A549 (cell line): ENCODE measurements around the gene NXPH1. TPM values are rescaled to one million over a fixed set of nuclear protein-coding genes. Genes with fewer than 3 reads are reported as not detected.

ENCODE experiments used
- ATAC-seq, 2 experiments: fragments of 200-7000 bp in 1 of 2; fragments of >200 bp in 1 of 2; cut with Nextera tagmentation in 1 of 2; cut with Tn5 transposase in 1 of 2; 3 replicates each; pipeline versions ENCODE4 v1.8.0 to v1.9.1; 2018 to 2020; ENCODE audit warnings: mild to moderate bottlenecking in 1 of 2, moderate library complexity in 1 of 2
- CTCF ChIA-PET: fragments of 300-600 bp; sonication (Branson Sonifier 250); formaldehyde crosslinking; extraction: SDS; loops from one replicate; lab custom pipeline; 2021; ENCODE audit warnings: antibody characterized with exemption, inconsistent platforms; lab: Yijun Ruan, JAX
- POLR2A ChIA-PET: fragments of 350-600 bp; formaldehyde crosslinking; extraction: SDS; loops from one replicate; lab custom pipeline; 2021; ENCODE audit warnings: antibody characterized with exemption, inconsistent platforms; lab: Yijun Ruan, JAX
- DNase-seq, 2 experiments: peaks; one replicate each; pipeline versions ENCODE4 v3.0.0 to v3.0.0-alpha.2; 2011 to 2016; ENCODE audit warnings: low read depth in 1 of 2, low spot score in 1 of 2
- FAIRE-seq: peaks from 2 replicates; lab custom pipeline; 2011; peaks lifted over from hg19 to GRCh38; lab: Jason Lieb, UNC
- H3K27ac ChIP-seq, 2 experiments: fragments of >200 bp; sonication (Bioruptor Twin); formaldehyde crosslinking; 3 replicates each; pipeline ENCODE4 v1.5.1; 2016 to 2017
- H3K4me1 ChIP-seq: fragments of >200 bp; sonication (Bioruptor Twin); formaldehyde crosslinking; 3 replicates; pipeline ENCODE4 v1.6.1; 2016
- H3K4me2 ChIP-seq: fragments of >200 bp; sonication (Bioruptor Twin); formaldehyde crosslinking; 3 replicates; pipeline ENCODE4 v1.6.1; 2016
- H3K4me3 ChIP-seq: fragments of >200 bp; sonication (Bioruptor Twin); formaldehyde crosslinking; 3 replicates; pipeline ENCODE4 v1.5.1; 2016
- H3K9me3 ChIP-seq: fragments of >200 bp; sonication (Bioruptor Twin); formaldehyde crosslinking; 3 replicates; pipeline ENCODE4 v1.6.1; 2016
- CHD4 ChIP-seq: fragments of 200-600 bp; sonication (generic); IDR thresholded peaks from 2 replicates; pipeline ENCODE4 v1.6.1; 2016; ENCODE audit warnings: antibody characterized with exemption, mild to moderate bottlenecking, borderline replicate concordance
- CTCF ChIP-seq: fragments of >200 bp; sonication (Bioruptor Twin); formaldehyde crosslinking; IDR thresholded peaks from 3 replicates; pipeline ENCODE4 v1.5.1; 2016
- EP300 ChIP-seq, 2 experiments: fragments of >200 bp; sonication (Bioruptor Twin); formaldehyde crosslinking; IDR thresholded peaks; 2 replicates in 1 of 2; 3 replicates in 1 of 2; pipeline ENCODE4 v1.6.1; 2016 to 2017
- FOSB ChIP-seq: fragments of 250-450 bp; sonication (Bioruptor Pico); IDR thresholded peaks from 2 replicates; pipeline ENCODE4 v1.5.0; 2020; ENCODE audit warnings: mild to moderate bottlenecking, moderate library complexity
- FOXS1 ChIP-seq: fragments of 250-450 bp; sonication (Bioruptor Pico); IDR thresholded peaks from 2 replicates; pipeline ENCODE4 v1.5.0; 2020; ENCODE audit warnings: mild to moderate bottlenecking, moderate library complexity
- HEYL ChIP-seq: fragments of 250-450 bp; sonication (Bioruptor Pico); IDR thresholded peaks from 2 replicates; pipeline ENCODE4 v1.8.0; 2021; ENCODE audit warnings: mild to moderate bottlenecking, moderate library complexity
- HOXB13 ChIP-seq: fragments of 250-450 bp; sonication (Bioruptor Pico); IDR thresholded peaks from 2 replicates; pipeline ENCODE4 v1.5.0; 2020; ENCODE audit warnings: low read depth, mild to moderate bottlenecking, moderate library complexity
- KDM1A ChIP-seq: fragments of 200-600 bp; sonication (generic); IDR thresholded peaks from 2 replicates; pipeline ENCODE4 v1.6.1; 2016; ENCODE audit warnings: low read depth, mild to moderate bottlenecking
- MAZ ChIP-seq: fragments of 150-350 bp; IDR thresholded peaks from 2 replicates; pipeline ENCODE4 v1.6.1; 2014; ENCODE audit warnings: antibody characterized with exemption, low read depth, low read length, borderline replicate concordance
- MYC ChIP-seq: IDR thresholded peaks from 2 replicates; pipeline ENCODE4 v1.6.1; 2012; ENCODE audit warnings: mild to moderate bottlenecking, inconsistent platforms, low read length, improper control_type of control experiment, borderline replicate concordance
- RAD21 ChIP-seq, 2 experiments: fragments of >200 bp in 1 of 2; sonication (Bioruptor Twin) in 1 of 2; formaldehyde crosslinking in 1 of 2; IDR thresholded peaks in 1 of 2; conservative IDR thresholded peaks in 1 of 2; 2 replicates in 1 of 2; 3 replicates in 1 of 2; pipeline ENCODE4 v1.6.1; 2012 to 2018; ENCODE audit warnings: inconsistent platforms in 1 of 2
- RCOR1 ChIP-seq: fragments of 150-350 bp; IDR thresholded peaks from 2 replicates; pipeline ENCODE4 v1.6.1; 2014; ENCODE audit warnings: antibody characterized with exemption, low read length, low read depth
- RFX5 ChIP-seq: fragments of 450-650 bp; IDR thresholded peaks from 2 replicates; pipeline ENCODE4 v1.7.1; 2014; ENCODE audit warnings: antibody characterized with exemption, mild to moderate bottlenecking, moderate library complexity
- SREBF2 ChIP-seq: fragments of 450-650 bp; IDR thresholded peaks from 2 replicates; pipeline ENCODE4 v1.6.1; 2014; ENCODE audit warnings: mild to moderate bottlenecking, moderate library complexity
- WGBS: methylation state at CpG from one replicate; pipeline ENCODE4 v1.1.6; 2017; ENCODE audit errors: missing lambda C conversion rate; 5-methylcytosine and 5-hydroxymethylcytosine counted together
- polyA plus RNA-seq, 4 experiments: library from polyadenylated mRNA; depleted of rRNA in 3 of 4; stranded (reverse); fragments of >200 nt; fragmentation: RNase III in 1 of 4; extraction: RNeasy Plus Mini Kit Qiagen cat#74134 plus additional on column Dnase treatment in 1 of 4; gene quantifications; 2 replicates in 3 of 4; 3 replicates in 1 of 4; pipeline ENCODE4 v1.2.3, GENCODE V29; 2011 to 2017
- TF ChIP-seq, protein P1 (sequence below): IDR thresholded peaks from 2 replicates; pipeline ENCODE4 v1.6.1; 2012
- TF ChIP-seq, protein P2 (sequence below): fragments of >200 bp; sonication (Bioruptor Twin); formaldehyde crosslinking; IDR thresholded peaks from 3 replicates; pipeline ENCODE4 v1.6.1; 2016
- TF ChIP-seq, protein P3 (sequence below): fragments of 150-350 bp; IDR thresholded peaks from 2 replicates; pipeline ENCODE4 v1.6.1; 2014; ENCODE audit warnings: low read depth, mild to moderate bottlenecking, low read length
- TF ChIP-seq, protein P4 (sequence below): IDR thresholded peaks from 2 replicates; pipeline ENCODE4 v1.6.1; 2012
- TF ChIP-seq, protein P5 (sequence below): fragments of 250-450 bp; sonication (Bioruptor Pico); IDR thresholded peaks from 2 replicates; pipeline ENCODE4 v1.5.0; 2020; ENCODE audit warnings: low read depth, mild to moderate bottlenecking, moderate library complexity

NXPH1 gene
- polyA plus RNA-seq, 2 of the 4 experiments (the other 2 are of a cell fraction), result not detected

- TF ChIP-seq CTCF (no peak), RAD21 (conservative IDR thresholded peaks at IDR 0.05 in 1 of 2, IDR thresholded peaks at IDR 0.05 in 1 of 2) (no peak), HEYL (CRISPR knock-in tag) (no peak)
- TF ChIP-seq, protein P1, sequence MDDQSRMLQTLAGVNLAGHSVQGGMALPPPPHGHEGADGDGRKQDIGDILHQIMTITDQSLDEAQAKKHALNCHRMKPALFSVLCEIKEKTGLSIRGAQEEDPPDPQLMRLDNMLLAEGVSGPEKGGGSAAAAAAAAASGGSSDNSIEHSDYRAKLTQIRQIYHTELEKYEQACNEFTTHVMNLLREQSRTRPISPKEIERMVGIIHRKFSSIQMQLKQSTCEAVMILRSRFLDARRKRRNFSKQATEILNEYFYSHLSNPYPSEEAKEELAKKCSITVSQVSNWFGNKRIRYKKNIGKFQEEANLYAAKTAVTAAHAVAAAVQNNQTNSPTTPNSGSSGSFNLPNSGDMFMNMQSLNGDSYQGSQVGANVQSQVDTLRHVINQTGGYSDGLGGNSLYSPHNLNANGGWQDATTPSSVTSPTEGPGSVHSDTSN, result no peak
Measured at GRCh38 chr7:8640671-8641070, 207.3 kb downstream of the NXPH1 start (continued).

DNA sequence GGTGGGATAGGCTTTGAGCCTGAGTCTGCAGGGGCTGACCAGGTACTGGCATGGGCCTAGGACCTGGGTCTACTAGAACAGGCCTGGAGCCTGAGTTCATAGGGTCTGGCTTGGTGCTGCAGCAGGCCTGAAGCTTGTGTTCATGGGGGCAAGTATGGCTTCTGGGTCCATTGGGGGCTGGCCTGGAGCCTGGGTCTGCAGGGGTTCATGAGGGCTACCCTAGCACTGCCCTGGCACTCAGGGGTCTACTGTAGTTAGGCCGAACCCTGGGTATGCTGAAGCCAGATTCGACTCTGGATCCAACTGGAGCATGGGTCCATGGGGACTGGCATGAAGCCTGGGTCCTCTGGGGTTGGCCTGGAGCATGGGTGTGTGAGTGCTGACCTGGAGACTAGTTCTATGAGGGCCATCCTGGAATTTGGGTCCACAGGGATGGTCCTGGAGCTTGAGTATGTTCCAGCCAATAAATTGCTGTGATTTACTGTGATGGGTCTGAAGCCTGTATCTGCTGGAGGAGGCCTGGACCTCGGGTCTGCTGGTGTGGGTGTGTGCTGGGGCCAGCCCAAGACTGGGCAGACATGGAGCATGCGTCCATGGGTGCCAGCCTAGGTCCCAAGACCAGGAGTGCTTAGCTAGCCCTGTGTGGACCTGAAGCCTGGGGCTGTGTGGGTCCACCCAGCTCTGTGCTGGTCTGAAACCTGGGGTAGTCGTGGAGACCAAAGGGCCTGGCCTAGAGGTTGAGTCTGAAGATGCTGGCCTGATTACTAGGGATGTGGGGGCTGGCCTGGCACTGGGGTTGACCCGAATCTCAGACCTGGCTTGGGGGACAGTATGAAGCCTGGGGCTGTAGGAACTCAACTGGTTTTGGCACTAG is 235.5 kb downstream of the NXPH1 start:
- Histone ChIP-seq H3K27ac (no peak overlapping the region), H3K4me1 (no peaks in the 10 kb centered on the region), H3K9me3 (no peaks in the 10 kb centered on the region), H3K4me3 (no peak overlapping the region), H3K4me2 (no peak overlapping the region)
- CTCF ChIA-PET, result no interaction called here
- 2% methylated on average over 5 of the region's 6 CpGs for WGBS
- TF ChIP-seq KDM1A (no peak), RCOR1 (no peak), SREBF2 (no peak)
- TF ChIP-seq, protein P2, sequence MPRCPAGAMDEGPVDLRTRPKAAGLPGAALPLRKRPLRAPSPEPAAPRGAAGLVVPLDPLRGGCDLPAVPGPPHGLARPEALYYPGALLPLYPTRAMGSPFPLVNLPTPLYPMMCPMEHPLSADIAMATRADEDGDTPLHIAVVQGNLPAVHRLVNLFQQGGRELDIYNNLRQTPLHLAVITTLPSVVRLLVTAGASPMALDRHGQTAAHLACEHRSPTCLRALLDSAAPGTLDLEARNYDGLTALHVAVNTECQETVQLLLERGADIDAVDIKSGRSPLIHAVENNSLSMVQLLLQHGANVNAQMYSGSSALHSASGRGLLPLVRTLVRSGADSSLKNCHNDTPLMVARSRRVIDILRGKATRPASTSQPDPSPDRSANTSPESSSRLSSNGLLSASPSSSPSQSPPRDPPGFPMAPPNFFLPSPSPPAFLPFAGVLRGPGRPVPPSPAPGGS, result no peak
- DNase-seq, result no peak
- no peak for ATAC-seq
- FAIRE-seq, result no peak
- POLR2A ChIA-PET, result no interaction called here

- DNase-seq, result no peak
- CTCF ChIA-PET, result interaction anchor here (0.7 kb wide), 1 partner anchor 83 kb away, joined by 3 read pairs; no protein-coding TSS in a partner anchor
- POLR2A ChIA-PET, result no interaction called here
- TF ChIP-seq, protein P3, sequence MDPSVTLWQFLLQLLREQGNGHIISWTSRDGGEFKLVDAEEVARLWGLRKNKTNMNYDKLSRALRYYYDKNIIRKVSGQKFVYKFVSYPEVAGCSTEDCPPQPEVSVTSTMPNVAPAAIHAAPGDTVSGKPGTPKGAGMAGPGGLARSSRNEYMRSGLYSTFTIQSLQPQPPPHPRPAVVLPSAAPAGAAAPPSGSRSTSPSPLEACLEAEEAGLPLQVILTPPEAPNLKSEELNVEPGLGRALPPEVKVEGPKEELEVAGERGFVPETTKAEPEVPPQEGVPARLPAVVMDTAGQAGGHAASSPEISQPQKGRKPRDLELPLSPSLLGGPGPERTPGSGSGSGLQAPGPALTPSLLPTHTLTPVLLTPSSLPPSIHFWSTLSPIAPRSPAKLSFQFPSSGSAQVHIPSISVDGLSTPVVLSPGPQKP, result no peak
- TF ChIP-seq, protein P4, sequence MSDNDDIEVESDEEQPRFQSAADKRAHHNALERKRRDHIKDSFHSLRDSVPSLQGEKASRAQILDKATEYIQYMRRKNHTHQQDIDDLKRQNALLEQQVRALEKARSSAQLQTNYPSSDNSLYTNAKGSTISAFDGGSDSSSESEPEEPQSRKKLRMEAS, result no peak
- TF ChIP-seq RFX5 (no peak), MAZ (no peak), HOXB13 (CRISPR knock-in tag) (no peak), FOSB (no peak), CHD4 (no peak), MYC (no peak), EP300 (IDR thresholded peaks at IDR 0.05) (no peak), FOXS1 (CRISPR knock-in tag) (no peak)
- TF ChIP-seq, protein P5, sequence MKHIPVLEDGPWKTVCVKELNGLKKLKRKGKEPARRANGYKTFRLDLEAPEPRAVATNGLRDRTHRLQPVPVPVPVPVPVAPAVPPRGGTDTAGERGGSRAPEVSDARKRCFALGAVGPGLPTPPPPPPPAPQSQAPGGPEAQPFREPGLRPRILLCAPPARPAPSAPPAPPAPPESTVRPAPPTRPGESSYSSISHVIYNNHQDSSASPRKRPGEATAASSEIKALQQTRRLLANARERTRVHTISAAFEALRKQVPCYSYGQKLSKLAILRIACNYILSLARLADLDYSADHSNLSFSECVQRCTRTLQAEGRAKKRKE, result no peak
- TF ChIP-seq, all 56 proteins: peak for 0
- Histone ChIP-seq H3K4me1 (no peaks in the 10 kb centered on the region), H3K4me3 (no peak overlapping the region), H3K4me2 (no peak overlapping the region), H3K9me3 (no peaks in the 10 kb centered on the region), H3K27ac (no peak overlapping the region)
- ATAC-seq, result no peak
- FAIRE-seq, result no peak
Measured at GRCh38 chr7:8669501-8669851, 236.1 kb downstream of the NXPH1 start.
